Amniotic stem cell (primary cell): ENCODE results near the gene NUDT5.
"Not testable (repeated sequence)": the region's sequence is repeated elsewhere in the genome, so short reads cannot be mapped to it uniquely, and the experiment has no call there.

Experiments used
- DNase-seq: peaks from one replicate; lab custom pipeline; 2025; lab: John Stamatoyannopoulos, UW

NUDT5 gene

DNA sequence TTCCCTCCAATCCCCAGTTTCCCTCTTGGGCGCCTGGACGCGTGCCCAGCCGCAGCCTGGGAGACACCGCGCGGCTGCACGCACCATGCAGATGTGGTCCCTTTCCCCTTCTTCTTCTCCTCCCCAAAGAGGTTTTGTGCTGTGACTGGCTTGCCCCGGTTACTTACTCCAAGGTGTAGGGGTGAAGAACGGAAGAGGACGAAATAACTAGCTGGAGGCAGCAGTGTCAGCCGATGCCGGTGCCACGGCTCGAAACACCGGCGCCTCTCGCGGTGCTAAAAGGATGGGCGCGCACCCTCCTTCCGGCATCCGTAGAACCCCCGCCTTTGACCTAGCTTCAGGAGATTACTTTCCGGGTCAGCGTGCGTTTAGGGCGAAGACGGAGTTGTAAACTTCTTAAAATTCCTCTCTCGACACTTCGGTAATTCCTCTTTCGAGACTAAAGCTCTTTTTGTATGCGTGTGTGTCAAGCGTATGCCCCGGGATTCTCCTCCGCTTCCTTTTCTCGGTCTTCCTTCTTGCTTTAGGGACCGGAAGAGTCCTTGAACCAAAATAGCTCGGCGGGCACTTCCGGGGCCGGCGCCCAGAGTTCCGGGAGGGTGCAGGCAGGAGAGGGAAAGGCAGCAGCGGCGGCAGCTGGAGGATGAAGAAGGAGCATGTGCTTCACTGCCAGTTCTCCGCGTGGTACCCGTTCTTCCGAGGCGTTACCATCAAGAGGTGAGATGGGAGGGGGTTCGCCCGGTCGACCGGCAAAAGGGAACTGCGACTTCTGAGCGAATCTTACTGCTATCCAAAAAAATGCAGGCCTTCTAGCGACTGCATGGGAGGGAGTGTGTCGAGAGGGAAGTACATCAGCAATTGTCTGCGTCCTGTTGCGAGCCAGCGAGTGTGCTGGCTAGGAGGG is at the start of gene NUDT5, which contains the start of gene CDC123:
Gene NUDT5 (minus strand): TSS at position 289 of the 904 bp plus-strand sequence. CDS start 9,600 bp downstream, outside the sequence.
Gene CDC123 (plus strand): TSS at position 586 of the 904 bp plus-strand sequence. CDS start 58 bp downstream, at position 644.
- DNase-seq: peak; percentile 79

GRCh38 chr10:12243864-12244620 is 48.4 kb upstream of the NUDT5 start:
- no peak for DNase-seq

GRCh38 chr10:12241810-12242529 is 46.3 kb upstream of the NUDT5 start:
- no peak for DNase-seq

DNA sequence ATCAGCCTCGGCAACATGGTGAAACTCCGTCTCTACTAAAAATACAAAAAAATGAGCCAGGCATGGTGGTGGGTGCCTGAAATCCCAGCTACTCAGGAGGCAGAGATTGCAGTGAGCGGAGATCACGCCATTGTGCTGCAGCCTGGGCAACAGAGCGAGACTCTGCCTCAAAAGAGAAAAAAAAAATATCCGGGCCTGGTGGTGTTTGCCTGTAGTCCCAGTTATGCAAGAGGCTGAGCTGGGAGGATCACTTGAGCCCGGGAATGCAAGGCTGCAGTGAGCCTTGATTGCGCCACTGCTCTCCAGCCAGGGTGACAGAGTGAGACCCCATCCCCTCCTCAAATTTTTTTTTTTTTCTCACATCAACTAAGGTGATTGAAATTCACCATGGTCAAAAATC is 43.1 kb upstream of the NUDT5 start:
- no peak for DNase-seq

DNA sequence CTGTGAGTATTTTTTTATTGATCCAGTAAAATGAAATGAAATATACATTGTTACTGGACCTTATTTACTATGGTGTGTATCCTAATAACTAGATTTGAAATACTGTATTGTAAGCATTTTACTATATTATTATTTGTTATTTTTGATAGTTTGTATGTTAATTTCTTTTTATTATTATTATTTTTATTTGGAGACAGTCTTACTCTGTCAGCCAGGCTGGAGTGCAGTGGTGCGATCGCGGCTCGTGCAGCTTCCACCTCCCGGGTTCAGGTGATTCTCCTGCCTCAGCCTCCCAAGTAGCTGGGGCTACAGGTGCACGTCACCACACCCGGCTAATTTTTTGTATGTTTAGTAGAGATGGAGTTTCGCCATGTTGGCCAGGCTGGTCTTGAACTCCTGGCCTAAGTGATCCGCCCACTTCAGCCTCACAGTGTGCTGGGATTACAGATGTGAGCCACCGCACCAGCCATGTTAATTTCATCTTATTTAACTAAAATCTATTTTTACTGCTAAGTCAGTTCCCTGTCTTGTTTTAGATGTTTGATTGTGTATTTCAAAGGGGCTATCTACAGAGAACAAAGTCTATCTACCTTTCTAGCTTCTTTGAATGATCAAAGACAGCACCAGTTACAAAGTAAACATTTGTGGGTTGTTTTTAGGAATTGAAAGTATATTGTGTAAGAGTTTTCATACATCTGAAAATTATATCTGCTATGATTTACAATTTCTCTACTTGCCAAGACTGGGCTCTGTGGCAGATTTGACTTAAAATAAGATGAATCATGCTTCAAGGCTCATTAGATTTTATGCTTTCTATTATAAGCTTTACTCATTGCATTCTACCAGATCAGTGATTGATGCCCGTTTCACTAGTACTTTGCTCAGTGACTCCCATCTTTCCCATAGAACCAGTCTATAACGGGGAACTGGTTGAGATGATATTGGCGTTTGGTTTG is 41.9 kb upstream of the NUDT5 start:
- no peak for DNase-seq

- no peak for DNase-seq
These were observed 40.1 kb upstream of the NUDT5 start for GRCh38 chr10:12235796-12236195.

DNA sequence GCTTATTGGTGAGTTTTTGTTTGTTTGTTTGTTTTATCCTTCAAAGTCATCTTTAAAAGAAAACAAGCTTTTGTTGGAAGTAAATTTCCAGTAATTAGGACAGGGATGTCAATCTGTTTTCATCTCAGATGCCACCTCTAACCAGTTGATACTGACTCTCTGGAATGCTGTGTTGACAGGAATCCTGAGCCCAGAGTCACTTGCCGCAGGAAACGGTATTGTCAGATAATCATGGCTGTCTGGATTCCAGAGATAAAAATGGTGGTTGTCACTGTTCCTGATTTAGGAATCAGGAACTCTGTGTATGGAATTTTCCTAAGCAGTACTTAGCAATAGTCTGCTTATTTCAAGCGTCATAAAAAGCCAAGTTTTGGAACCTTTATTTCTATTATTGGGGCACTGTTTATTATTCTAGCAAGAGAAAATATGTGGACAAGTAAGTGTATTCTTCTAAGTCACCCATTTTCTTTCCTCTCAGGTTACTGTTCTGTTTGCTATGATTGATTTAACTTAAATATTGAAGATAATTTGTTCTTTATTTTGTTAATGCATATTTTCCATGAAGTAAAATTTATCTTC is 39.5 kb upstream of the NUDT5 start:
- DNase-seq: no peak

DNA sequence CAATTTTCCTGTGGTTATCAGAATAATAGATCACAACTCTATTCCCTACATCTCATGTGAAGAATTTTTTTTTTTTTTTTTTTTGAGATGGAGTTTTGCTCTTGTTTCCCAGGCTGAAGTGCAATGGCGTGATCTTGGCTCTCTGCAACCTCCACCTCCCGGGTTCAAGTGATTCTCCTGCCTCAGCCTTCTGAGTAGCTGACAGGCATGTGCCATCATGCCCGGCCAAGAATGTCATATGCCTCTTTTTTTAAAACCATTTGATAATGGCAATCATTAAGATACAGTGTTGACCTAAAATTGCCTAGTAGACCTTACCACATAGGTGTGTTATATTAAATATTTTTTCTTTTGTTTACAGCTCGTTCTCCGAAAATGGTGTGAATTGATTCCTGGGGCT is 39.0 kb upstream of the NUDT5 start:
- not testable (repeated sequence) for DNase-seq

GRCh38 chr10:12228851-12229250 is 33.2 kb upstream of the NUDT5 start:
- DNase-seq: no peak

DNA sequence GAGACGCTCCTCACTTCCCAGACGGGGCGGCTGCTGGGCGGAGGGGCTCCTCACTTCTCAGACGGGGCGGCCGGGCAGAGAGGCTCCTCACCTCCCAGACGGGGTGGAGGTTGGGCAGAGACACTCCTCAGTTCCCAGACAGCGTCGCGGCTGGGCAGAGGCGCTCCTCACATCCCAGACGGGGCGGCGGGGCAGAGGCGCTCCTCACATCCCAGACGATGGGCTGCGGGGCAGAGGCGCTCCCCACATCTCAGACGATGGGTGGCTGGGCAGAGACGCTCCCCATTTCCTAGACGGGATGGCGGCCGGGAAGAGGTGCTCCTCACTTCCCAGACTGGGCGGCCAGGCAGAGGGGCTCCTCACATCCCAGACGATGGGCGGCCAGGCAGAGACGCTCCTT is 30.7 kb upstream of the NUDT5 start:
- DNase-seq: not testable (repeated sequence)

- DNase-seq: no peak
These were observed 29.8 kb upstream of the NUDT5 start for GRCh38 chr10:12225444-12225843.

DNA sequence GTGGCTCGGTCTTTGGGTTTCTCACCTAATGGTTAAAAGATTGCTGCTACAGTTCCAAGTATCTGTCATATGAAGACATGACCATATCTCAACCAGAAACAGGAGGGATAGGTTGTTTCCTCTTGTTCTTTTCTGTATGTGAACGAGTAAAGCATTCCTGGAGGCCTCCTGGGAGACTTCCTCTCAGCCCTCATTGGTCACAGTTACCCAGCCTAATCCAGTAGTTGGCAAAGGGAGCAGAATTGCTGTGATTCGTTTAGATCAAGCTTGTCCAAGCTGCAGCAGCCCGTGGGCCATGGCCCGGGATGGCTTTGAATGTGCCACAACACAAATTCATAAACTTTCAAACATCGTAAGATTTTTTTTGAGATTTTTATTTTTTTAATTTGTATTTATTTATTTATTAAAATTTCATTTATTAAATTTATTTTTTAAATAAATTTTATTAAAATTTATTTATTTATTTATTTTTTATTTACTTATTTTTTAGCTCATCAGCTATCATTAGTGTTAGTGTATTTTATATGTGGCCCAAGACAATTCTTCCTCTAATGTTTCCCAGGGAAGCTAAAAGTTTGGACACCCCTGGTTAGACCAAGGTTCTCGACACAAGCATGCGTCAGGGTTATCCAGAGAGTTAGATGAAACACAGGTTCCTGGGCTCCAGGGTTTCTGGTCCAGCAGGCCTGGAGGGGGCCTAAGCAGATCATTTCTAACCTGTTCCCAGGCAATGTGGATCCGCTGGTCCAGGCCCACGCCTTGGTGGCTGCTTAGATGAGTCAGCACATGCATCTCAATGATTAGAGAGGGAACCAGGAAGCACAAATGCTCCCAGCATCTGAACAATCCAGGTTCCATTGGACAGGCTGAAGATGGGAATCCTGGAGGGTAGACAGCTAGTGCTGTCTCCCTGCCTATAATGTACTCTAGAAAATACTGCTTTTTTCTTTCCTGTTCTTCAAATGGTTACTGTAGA is 25.9 kb upstream of the NUDT5 start:
- no peak for DNase-seq

- DNase-seq: no peak
These were observed 23.3 kb upstream of the NUDT5 start for GRCh38 chr10:12218991-12219390.

GRCh38 chr10:12214763-12215218 is 19.1 kb upstream of the NUDT5 start:
- DNase-seq: peak; percentile 40

DNA sequence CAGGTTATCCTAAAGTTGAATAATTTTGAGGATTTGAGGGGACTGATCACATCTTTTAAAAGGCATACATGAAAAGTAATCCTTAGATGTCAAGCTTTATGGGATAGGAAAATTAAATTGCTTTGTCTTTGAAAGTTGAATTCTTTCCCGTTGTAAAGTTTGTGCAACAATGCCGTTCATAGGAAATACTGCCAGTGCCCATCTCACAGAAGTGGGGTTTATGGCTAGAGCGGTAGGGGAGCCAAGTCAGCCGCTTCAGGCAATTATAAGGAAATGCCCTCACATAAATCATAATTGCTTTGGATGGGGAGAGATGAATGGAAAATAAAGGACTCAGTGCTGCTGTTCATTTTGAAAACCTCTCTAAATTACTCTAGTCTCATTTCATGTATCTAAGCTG is 18.4 kb upstream of the NUDT5 start:
- no peak for DNase-seq

GRCh38 chr10:12213621-12214020 is 17.9 kb upstream of the NUDT5 start:
- no peak for DNase-seq

DNA sequence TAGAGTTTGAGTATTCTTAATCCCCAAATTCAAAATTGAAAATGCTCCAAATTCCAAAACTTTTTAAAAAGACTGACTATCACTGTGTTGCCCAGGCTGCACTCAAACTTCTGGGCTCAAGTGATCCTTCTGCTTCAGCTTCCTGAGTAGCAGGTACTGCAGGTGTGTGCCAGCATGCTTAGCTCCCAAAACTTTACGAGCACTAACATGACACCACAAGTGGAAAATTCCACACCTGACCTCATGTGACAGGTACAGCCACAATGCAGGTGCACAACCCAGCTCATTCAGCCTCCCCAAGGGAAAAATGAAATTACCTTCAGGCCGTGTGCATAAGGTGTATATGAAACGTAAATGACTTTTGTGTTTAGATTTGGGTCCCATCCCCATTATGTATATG is 16.8 kb upstream of the NUDT5 start:
- DNase-seq: no peak

- DNase-seq: no peak
These were observed 12.8 kb upstream of the NUDT5 start for GRCh38 chr10:12208460-12208859.

DNA sequence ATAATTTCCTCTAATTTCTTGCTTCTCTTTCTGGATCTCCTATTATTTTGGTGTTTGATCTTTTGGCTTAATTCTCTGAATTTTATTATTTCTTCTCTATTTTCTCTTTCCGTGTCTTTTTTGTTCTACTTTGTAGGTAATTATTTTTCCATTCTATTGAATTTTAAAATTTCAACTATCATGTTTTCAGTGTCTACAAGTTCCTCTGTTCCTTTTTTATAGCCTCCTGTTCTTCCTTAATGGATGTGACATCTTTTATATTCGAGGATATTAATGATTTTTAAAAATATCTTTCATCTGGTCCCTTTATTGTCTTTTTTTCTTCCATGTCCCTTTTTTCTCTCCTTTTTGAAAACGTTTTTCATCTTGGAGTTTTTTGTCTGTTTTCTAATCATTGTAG is 11.4 kb upstream of the NUDT5 start:
- no peak for DNase-seq
